Keratinocyte (primary cell): ENCODE data around the gene ACP1. TPM values are rescaled to one million over a fixed set of nuclear protein-coding genes. Genes with fewer than 3 reads are reported as not detected.
A peak's percentile ranks its signal among the peaks of the same experiment; 100 is the strongest.

Experiments
- DNase-seq: peaks from one replicate; pipeline ENCODE4 v3.0.0-alpha.2; 2011; ENCODE audit warnings: low read depth, missing footprints, low spot score
- FAIRE-seq: peaks from 2 replicates; lab custom pipeline; 2011; peaks lifted over from hg19 to GRCh38; lab: Jason Lieb, UNC
- H2AFZ ChIP-seq: 2 replicates; pipeline ENCODE4 v1.6.0; 2012; ENCODE audit warnings: low read length, control low read depth, inconsistent platforms; ENCODE audit not compliant: control insufficient read depth
- H3K27ac ChIP-seq: 2 replicates; pipeline ENCODE4 v1.5.1; 2011; ENCODE audit warnings: low read length; ENCODE audit not compliant: control insufficient read depth, insufficient read depth
- H3K27me3 ChIP-seq: 3 replicates; pipeline ENCODE4 v1.6.0; 2011; ENCODE audit warnings: low read length; ENCODE audit not compliant: control insufficient read depth, insufficient read depth; ENCODE audit errors: extremely low read depth
- H3K36me3 ChIP-seq, 2 experiments: 2 replicates in 1 of 2; 3 replicates in 1 of 2; pipeline ENCODE4 v1.5.1; 2011; ENCODE audit warnings: low read length in 2 of 2, mild to moderate bottlenecking in 1 of 2; ENCODE audit not compliant: control insufficient read depth in 2 of 2, insufficient read depth in 2 of 2; ENCODE audit errors: extremely low read depth in 1 of 2
- H3K4me1 ChIP-seq: 3 replicates; pipeline ENCODE4 v1.5.1; 2011; ENCODE audit warnings: low read length; ENCODE audit not compliant: control insufficient read depth, insufficient read depth; ENCODE audit errors: extremely low read depth
- H3K4me2 ChIP-seq: 3 replicates; pipeline ENCODE4 v1.6.0; 2011; ENCODE audit warnings: low read depth, low read length; ENCODE audit not compliant: control insufficient read depth, insufficient read depth; ENCODE audit errors: extremely low read depth
- H3K4me3 ChIP-seq, 3 experiments: fragments of 200-600 bp in 1 of 3; sonication (generic) in 1 of 3; 2 replicates in 2 of 3; 3 replicates in 1 of 3; pipeline ENCODE4 v1.5.1; 2011 to 2016; ENCODE audit warnings: low read length in 3 of 3, mild to moderate bottlenecking in 3 of 3, control low read depth in 2 of 3, inconsistent platforms in 1 of 3, low read depth in 1 of 3, mixed read lengths in 1 of 3, mixed run types in 1 of 3, moderate library complexity in 1 of 3; ENCODE audit not compliant: control insufficient read depth in 2 of 3, insufficient read depth in 2 of 3; ENCODE audit errors: extremely low read depth in 1 of 3
- H3K79me2 ChIP-seq: 2 replicates; pipeline ENCODE4 v1.6.0; 2012; ENCODE audit warnings: low read length; ENCODE audit not compliant: control insufficient read depth, insufficient read depth
- H3K9ac ChIP-seq: 3 replicates; pipeline ENCODE4 v1.6.0; 2011; ENCODE audit warnings: low read length; ENCODE audit not compliant: control insufficient read depth, insufficient read depth; ENCODE audit errors: extremely low read depth
- H3K9me1 ChIP-seq: 3 replicates; pipeline ENCODE4 v1.6.0; 2011; ENCODE audit warnings: low read length; ENCODE audit not compliant: control insufficient read depth, insufficient read depth; ENCODE audit errors: extremely low read depth
- H3K9me3 ChIP-seq: 2 replicates; pipeline ENCODE4 v1.5.1; 2012; ENCODE audit warnings: low read depth, low read length; ENCODE audit not compliant: control insufficient read depth
- H4K20me1 ChIP-seq: 3 replicates; pipeline ENCODE4 v1.6.0; 2011; ENCODE audit warnings: low read length; ENCODE audit not compliant: control insufficient read depth, insufficient read depth; ENCODE audit errors: extremely low read depth
- CTCF ChIP-seq, 3 experiments: IDR thresholded peaks in 1 of 3; conservative IDR thresholded peaks in 1 of 3; optimal IDR thresholded peaks in 1 of 3; 2 replicates in 2 of 3; 3 replicates in 1 of 3; pipeline versions ENCODE3 to v1.5.1; 2011; ENCODE audit warnings: low read length in 3 of 3, mild to moderate bottlenecking in 3 of 3, moderate library complexity in 2 of 3, control low read depth in 1 of 3, inconsistent platforms in 1 of 3; ENCODE audit not compliant: insufficient read depth in 2 of 3; ENCODE audit errors: extremely low read depth in 1 of 3
- EZH2 ChIP-seq: IDR thresholded peaks from one replicate; pipeline ENCODE4 v1.6.1; 2012; ENCODE audit warnings: inconsistent platforms, mild to moderate bottlenecking, low read length, moderate library complexity
- dilution Hi-C: fragments of 300-500 bp; cut with MboI; formaldehyde crosslinking; loops from one replicate; pipeline ENCODE4 v1.7.0; 2020; ENCODE audit warnings: low sequenced_read_pairs; ENCODE audit not compliant: extremely low pct_ligation_motif_present
- polyA plus RNA-seq, 5 experiments: library from polyadenylated mRNA; depleted of rRNA in 3 of 5; stranded (reverse) in 3 of 5; stranded (forward) in 1 of 5; unstranded in 1 of 5; fragments of >200 nt; gene quantifications; 1 replicate in 1 of 5; 2 replicates in 3 of 5; 3 replicates in 1 of 5; pipeline versions ENCODE4 v1.2.1 to v1.2.3, GENCODE V29; 2011 to 2012; ENCODE audit warnings: missing spikeins in 2 of 5, low read depth in 1 of 5, low replicate concordance in 1 of 5

The ACP1 gene
- polyA plus RNA-seq, 1 donor (not counting 4 experiments of a cell fraction or from before 2014, with no cell fraction given) = 123 TPM

GRCh38 chr2:254241-254640 lies 10.5 kb upstream of the ACP1 start:
- Histone ChIP-seq H3K4me2 (no peak overlapping the region), H3K79me2 (no peaks in the 10 kb centered on the region), H2AFZ (no peak overlapping the region), H3K9me3 (no peaks in the 10 kb centered on the region), H4K20me1 (no peaks in the 10 kb centered on the region), H3K9ac (no peak overlapping the region), H3K27me3 (no peaks in the 10 kb centered on the region), H3K27ac (no peak overlapping the region), H3K36me3 (peaks cover 2 to 5% of the 10 kb centered on the region in 2 experiments), H3K4me1 (no peaks in the 10 kb centered on the region), H3K9me1 (no peaks in the 10 kb centered on the region), H3K4me3 (no peak overlapping the region)
- dilution Hi-C loops = no loop called here
- FAIRE-seq (peak; percentile 5), DNase-seq (no peak)
- TF ChIP-seq EZH2 = no peak
- TF ChIP-seq CTCF (optimal IDR thresholded peaks at IDR 0.05 in 1 of 3, IDR thresholded peaks at IDR 0.05 in 1 of 3, conservative IDR thresholded peaks at IDR 0.05 in 1 of 3; ENCODE audit: extremely low read depth in 1 of 3, insufficient read depth in 2 of 3, low read length in 3 of 3) = no peak

GRCh38 chr2:255195-255594 lies 9.6 kb upstream of the ACP1 start:
- H3K4me3 ChIP-seq = no peak overlapping the region
- H3K79me2 ChIP-seq = peaks cover under 1% of the 10 kb centered on the region
- no peak overlapping the region for H3K4me2 ChIP-seq
- H3K36me3 ChIP-seq = peaks cover 2 to 5% of the 10 kb centered on the region in 2 experiments
- no peaks in the 10 kb centered on the region for H4K20me1 ChIP-seq
- no peaks in the 10 kb centered on the region for H3K9me3 ChIP-seq
- dilution Hi-C loops = no loop called here
- no peaks in the 10 kb centered on the region for H3K27me3 ChIP-seq
- DNase-seq (no peak), FAIRE-seq (no peak)
- H3K9me1 ChIP-seq = no peaks in the 10 kb centered on the region
- no peak overlapping the region for H3K27ac ChIP-seq
- H3K9ac ChIP-seq = no peak overlapping the region
- H3K4me1 ChIP-seq = no peaks in the 10 kb centered on the region
- H2AFZ ChIP-seq = no peak overlapping the region
- TF ChIP-seq EZH2 (no peak), CTCF (optimal IDR thresholded peaks at IDR 0.05 in 1 of 3, IDR thresholded peaks at IDR 0.05 in 1 of 3, conservative IDR thresholded peaks at IDR 0.05 in 1 of 3; ENCODE audit: extremely low read depth in 1 of 3, insufficient read depth in 2 of 3, low read length in 3 of 3) (no peak)
